ENCODE measurements around the gene UBE2F. TPM values are rescaled to one million over a fixed set of nuclear protein-coding genes. Genes with fewer than 3 reads are reported as not detected.
A peak's percentile ranks its signal among the peaks of the same experiment; 100 is the strongest.

UBE2F gene
- total RNA-seq, 2 donors from 2014 or later = 58.3 to 59.2 TPM

GRCh38 chr2:238080518-238080917 is 113.7 kb downstream of the UBE2F start:
- Histone ChIP-seq H3K27me3 (ENCODE audit: control insufficient read depth, insufficient read depth, low read length, poor library complexity, severe bottlenecking) (no peaks in the 10 kb centered on the region), H3K4me1 (ENCODE audit: control insufficient read depth, insufficient read depth, low read length) (no peaks in the 10 kb centered on the region), H3K4me3 (ENCODE audit: low read length) (no peak overlapping the region), H3K36me3 (ENCODE audit: control insufficient read depth, insufficient read depth, low read length) (peaks cover 31% of the 10 kb centered on the region), H3K9me3 (ENCODE audit: control insufficient read depth, low read length) (no peaks in the 10 kb centered on the region), H3K9ac (ENCODE audit: extremely low read depth, low read length, poor library complexity, severe bottlenecking) (no peak overlapping the region), H3K27ac (ENCODE audit: low read depth, low read length) (no peak overlapping the region)
- H3K36me3 Mint-ChIP-seq (ENCODE audit: low read depth) = peaks cover 78% of the 10 kb centered on the region
- H3K27ac Mint-ChIP-seq = no peak overlapping the region
- no peak for DNase-seq
- H3K4me3 Mint-ChIP-seq = no peak overlapping the region
- H3K9me3 Mint-ChIP-seq = peaks cover 5% of the 10 kb centered on the region
- 92 to 95% methylated on average over 12 to 15 of the region's 15 CpGs for WGBS, 2 experiments (ENCODE audit: insufficient coverage in 1 of 2, insufficient read length in 1 of 2)
- no peaks in the 10 kb centered on the region for H3K4me1 Mint-ChIP-seq
- TF ChIP-seq CTCF (conservative IDR thresholded peaks at IDR 0.05) = no peak
- H3K27me3 Mint-ChIP-seq (ENCODE audit: insufficient read depth) = no peaks in the 10 kb centered on the region

- Histone ChIP-seq H3K27ac (ENCODE audit: low read depth, low read length) (no peak overlapping the region), H3K36me3 (ENCODE audit: control insufficient read depth, insufficient read depth, low read length) (peaks cover 32% of the 10 kb centered on the region), H3K4me1 (ENCODE audit: control insufficient read depth, insufficient read depth, low read length) (no peaks in the 10 kb centered on the region), H3K9ac (ENCODE audit: extremely low read depth, low read length, poor library complexity, severe bottlenecking) (no peak overlapping the region), H3K9me3 (ENCODE audit: control insufficient read depth, low read length) (no peaks in the 10 kb centered on the region), H3K27me3 (ENCODE audit: control insufficient read depth, insufficient read depth, low read length, poor library complexity, severe bottlenecking) (no peaks in the 10 kb centered on the region), H3K4me3 (ENCODE audit: low read length) (no peak overlapping the region)
- H3K27me3 Mint-ChIP-seq (ENCODE audit: insufficient read depth) = no peaks in the 10 kb centered on the region
- 96 to 99% methylated on average over 12 to 13 of the region's 13 CpGs for WGBS, 2 experiments (ENCODE audit: insufficient coverage in 1 of 2, insufficient read length in 1 of 2)
- TF ChIP-seq CTCF (conservative IDR thresholded peaks at IDR 0.05) = no peak
- no peak overlapping the region for H3K4me3 Mint-ChIP-seq
- no peak for DNase-seq
- H3K9me3 Mint-ChIP-seq = peaks cover 5% of the 10 kb centered on the region
- H3K4me1 Mint-ChIP-seq = no peaks in the 10 kb centered on the region
- no peak overlapping the region for H3K27ac Mint-ChIP-seq
- H3K36me3 Mint-ChIP-seq (ENCODE audit: low read depth) = peaks cover 81% of the 10 kb centered on the region
Observed at GRCh38 chr2:238081150-238081549, 114.3 kb downstream of the UBE2F start.

GRCh38 chr2:238081561-238081960 is 114.7 kb downstream of the UBE2F start:
- Histone ChIP-seq H3K36me3 (ENCODE audit: control insufficient read depth, insufficient read depth, low read length) (peaks cover 35% of the 10 kb centered on the region), H3K27ac (ENCODE audit: low read depth, low read length) (no peak overlapping the region), H3K9ac (ENCODE audit: extremely low read depth, low read length, poor library complexity, severe bottlenecking) (no peak overlapping the region), H3K27me3 (ENCODE audit: control insufficient read depth, insufficient read depth, low read length, poor library complexity, severe bottlenecking) (no peaks in the 10 kb centered on the region), H3K4me1 (ENCODE audit: control insufficient read depth, insufficient read depth, low read length) (no peaks in the 10 kb centered on the region), H3K9me3 (ENCODE audit: control insufficient read depth, low read length) (no peaks in the 10 kb centered on the region), H3K4me3 (ENCODE audit: low read length) (no peak overlapping the region)
- H3K36me3 Mint-ChIP-seq (ENCODE audit: low read depth) = peaks cover 81% of the 10 kb centered on the region
- peaks cover 5% of the 10 kb centered on the region for H3K9me3 Mint-ChIP-seq
- DNase-seq = no peak
- H3K27ac Mint-ChIP-seq = peak overlapping the region; percentile 2
- 95 to 97% methylated on average over 12 to 16 of the region's 16 CpGs for WGBS, 2 experiments (ENCODE audit: insufficient coverage in 1 of 2, insufficient read length in 1 of 2)
- no peaks in the 10 kb centered on the region for H3K27me3 Mint-ChIP-seq (ENCODE audit: insufficient read depth)
- H3K4me3 Mint-ChIP-seq = no peak overlapping the region
- H3K4me1 Mint-ChIP-seq = no peaks in the 10 kb centered on the region
- no peak for TF ChIP-seq CTCF (conservative IDR thresholded peaks at IDR 0.05)
